Hindlimb muscle (tissue), 1 donor: ENCODE data around the gene ARHGAP4. TPM values are rescaled to one million over a fixed set of nuclear protein-coding genes. Genes with fewer than 3 reads are reported as not detected.

Source experiments
- DNase-seq: peaks from one replicate; pipeline ENCODE4 v3.0.0-alpha.2; 2013
- polyA plus RNA-seq: library from polyadenylated mRNA; unstranded; fragments of 120-200 nt; gene quantifications from one replicate; pipeline ENCODE4 v1.2.1, GENCODE V29; 2013; ENCODE audit not compliant: insufficient read length

The ARHGAP4 gene
- polyA plus RNA-seq, 1 donor: 26.4 TPM

GRCh38 chrX:153926552-153926857, 441 bp upstream of the ARHGAP4 start:
- DNase-seq: no peak

DNA sequence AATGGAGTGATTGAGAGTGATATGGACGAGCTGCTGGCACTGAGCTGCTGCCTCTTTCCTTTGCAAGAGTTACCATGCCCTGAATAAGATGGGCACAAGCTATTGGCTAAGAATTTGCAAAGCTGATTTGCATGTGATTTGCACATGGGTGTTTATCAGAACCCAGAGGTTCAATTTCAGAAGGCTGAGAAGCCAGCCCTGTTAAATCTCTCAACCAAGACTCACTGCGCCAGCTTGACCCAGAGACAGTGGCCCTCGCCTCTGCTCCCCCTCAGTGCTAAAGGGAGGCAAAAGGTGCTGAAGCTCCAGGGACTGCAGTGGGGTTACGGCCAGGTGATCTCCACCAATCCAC, 701 bp downstream of the ARHGAP4 start:
- no peak for DNase-seq

DNA sequence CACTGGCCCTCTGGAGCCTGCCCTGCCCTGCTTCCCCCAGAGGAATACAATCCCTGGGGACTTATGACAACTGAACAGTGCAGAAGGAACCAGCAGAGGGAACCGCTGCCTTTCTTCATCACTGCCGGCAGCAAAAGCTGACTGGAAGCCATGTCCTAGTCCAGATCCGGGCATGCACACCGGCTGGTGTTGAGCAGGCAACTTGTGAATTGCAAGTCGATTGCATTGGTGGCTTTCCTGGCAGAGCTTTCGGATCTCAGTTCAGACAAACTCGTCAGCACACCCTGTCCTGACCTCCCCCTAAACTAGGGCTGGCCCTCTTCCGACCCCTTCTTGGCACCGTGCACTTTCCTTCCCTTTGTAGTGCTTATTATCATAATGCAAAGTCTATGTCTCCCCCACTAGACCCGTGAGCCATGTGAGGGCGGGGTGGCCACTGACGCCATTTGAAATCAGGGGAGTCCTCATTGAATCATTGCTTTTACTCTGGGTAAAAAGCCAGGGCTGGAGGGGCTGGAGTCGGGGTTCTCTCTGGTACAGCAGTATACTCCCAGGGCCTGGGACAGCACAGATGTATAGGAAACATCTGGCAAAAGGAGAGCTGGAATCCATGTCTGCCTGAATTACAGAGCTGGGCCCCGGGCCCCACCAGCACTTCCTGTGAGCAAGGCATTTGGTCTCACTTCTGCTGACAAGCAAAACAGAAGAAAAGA, 1.8 kb downstream of the ARHGAP4 start:
- no peak for DNase-seq

DNA sequence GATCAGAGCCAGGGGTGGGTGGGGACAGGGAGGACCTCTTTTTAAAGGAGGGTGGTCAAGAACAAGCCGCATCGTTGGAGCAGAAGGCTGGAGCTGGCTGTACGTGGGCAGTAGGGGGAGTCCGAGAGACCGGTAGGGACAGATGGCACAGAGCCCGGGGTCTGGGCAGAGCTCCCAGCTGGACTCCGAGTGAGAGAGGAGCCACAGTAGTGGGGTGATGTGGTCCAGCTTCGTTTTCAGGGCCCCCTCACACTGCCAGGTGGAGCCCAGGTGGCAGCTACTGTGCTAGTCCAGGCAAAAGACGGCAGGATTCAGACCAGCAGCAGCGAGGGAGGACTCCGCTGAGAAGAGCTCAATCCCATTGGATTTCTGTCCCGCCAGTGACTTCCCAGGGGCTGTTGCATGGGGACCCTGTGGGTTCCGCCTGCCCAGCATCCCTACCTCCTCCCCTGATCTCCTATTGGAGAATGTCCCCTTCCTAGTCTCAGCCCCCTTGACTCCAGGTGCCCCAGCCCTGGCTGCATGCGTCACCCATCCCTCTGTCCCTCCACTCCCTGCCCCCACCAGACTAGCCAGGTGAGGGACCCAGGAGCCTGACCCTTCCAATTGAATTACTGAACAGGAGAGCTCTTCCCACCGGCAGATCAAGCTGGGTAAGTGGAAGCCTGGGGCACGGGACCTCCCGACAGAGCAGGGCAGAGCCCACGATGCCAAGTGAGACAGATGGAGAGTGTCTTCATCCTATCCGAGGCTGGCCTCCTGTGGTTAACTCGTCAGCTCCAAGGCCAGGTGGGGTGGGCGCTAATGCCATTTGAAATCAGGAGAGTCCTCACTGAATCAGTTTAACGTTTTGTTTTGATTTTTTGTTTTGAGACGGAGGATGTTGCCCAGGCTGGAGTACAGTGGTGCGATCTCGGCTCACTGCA, 2.9 kb downstream of the ARHGAP4 start:
- no peak for DNase-seq

GRCh38 chrX:153921511-153922446, 4.3 kb downstream of the ARHGAP4 start:
- no peak for DNase-seq

GRCh38 chrX:153921070-153921469, 5.0 kb downstream of the ARHGAP4 start:
- DNase-seq: no peak

- no peak for DNase-seq
These were observed 5.5 kb downstream of the ARHGAP4 start for GRCh38 chrX:153920546-153920945.

- no peak for DNase-seq
These were observed 6.8 kb downstream of the ARHGAP4 start for GRCh38 chrX:153919281-153919680.

- no peak for DNase-seq
These were observed 8.2 kb downstream of the ARHGAP4 start for GRCh38 chrX:153917869-153918268.

DNA sequence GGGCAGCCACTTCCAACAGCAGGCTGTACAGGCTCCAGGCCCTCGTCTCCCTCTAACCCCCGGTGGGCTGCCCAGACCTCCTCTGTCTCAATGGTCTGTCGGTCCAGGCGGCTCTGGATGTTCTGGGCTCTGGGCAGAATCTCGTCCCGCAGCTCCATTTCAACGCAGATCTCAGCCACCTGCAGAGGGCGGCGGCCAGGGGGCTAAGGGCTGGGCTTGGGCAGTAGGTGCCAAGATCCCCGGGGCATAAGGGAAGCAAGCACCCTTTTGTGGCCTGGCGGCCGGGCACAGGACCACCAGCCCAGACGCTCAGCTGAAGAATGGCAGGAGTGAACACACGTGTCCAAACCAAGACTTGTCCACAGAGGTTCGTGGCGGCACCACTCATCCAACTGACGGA, 12.4 kb downstream of the ARHGAP4 start:
- DNase-seq: no peak

DNA sequence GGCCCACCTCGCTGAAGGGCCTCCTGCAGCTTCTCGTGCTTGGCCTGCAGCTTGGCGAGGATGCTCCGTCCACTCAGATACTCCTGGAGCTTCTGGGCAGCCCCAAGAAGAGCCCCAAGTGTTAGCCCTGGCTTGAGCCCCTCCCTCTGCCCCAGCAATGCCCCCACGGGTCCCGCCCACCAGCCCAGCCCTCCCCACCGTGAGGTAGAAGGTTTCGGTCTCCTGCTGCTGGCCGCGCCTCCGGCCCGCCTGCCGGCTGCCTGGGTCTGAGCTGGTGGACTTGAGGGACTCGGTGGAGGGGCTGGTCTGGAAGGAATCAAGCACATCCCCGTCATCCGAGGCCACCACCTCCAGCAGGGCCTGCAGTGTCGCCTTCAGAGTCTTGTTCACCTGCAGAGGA, 12.9 kb downstream of the ARHGAP4 start:
- no peak for DNase-seq

DNA sequence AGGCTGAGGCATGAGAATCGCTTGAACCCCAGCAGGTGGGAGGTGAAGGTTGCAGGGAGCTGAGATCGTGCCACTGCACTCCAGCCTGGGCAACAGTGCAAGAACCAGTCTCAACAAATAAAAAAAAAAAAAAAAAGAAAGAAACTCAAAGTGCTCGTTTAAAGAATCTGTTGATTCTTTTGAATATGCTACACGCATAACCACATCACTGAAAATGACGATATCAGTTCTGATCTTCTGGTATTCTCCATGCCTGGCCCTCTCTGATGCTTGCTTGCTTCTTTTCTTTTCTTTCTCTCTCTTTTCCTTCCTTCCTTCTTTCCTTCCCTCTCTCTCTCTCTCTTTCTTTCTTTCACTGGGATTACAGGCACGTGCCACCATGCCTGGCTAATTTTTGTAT, 14.3 kb downstream of the ARHGAP4 start:
- DNase-seq: no peak

GRCh38 chrX:153910446-153910845, 15.6 kb downstream of the ARHGAP4 start:
- DNase-seq: no peak

- DNase-seq: no peak
These were observed 16.1 kb downstream of the ARHGAP4 start for GRCh38 chrX:153909980-153910360.

GRCh38 chrX:153909024-153909979, 16.8 kb downstream of the ARHGAP4 start:
- no peak for DNase-seq

GRCh38 chrX:153908219-153908860, 17.7 kb downstream of the ARHGAP4 start:
- DNase-seq: no peak

GRCh38 chrX:153907456-153907855, 18.6 kb downstream of the ARHGAP4 start:
- no peak for DNase-seq

- DNase-seq: no peak
These were observed 19.7 kb downstream of the ARHGAP4 start for GRCh38 chrX:153906126-153906917.

GRCh38 chrX:153905481-153906095, 20.5 kb downstream of the ARHGAP4 start:
- DNase-seq: no peak
